GM19397 (cell line): ENCODE results near the gene TIGD3.
"Not testable (repeated sequence)": the region's sequence is repeated elsewhere in the genome, so short reads cannot be mapped to it uniquely, and the experiment has no call there.

Experiments used
- ATAC-seq: cut with Tn5 transposase; IDR thresholded peaks from one replicate; pipeline ENCODE4 v1.9.1; 2021; ENCODE audit warnings: mild to moderate bottlenecking, moderate library complexity; ENCODE audit not compliant: unreplicated experiment

The TIGD3 gene

DNA sequence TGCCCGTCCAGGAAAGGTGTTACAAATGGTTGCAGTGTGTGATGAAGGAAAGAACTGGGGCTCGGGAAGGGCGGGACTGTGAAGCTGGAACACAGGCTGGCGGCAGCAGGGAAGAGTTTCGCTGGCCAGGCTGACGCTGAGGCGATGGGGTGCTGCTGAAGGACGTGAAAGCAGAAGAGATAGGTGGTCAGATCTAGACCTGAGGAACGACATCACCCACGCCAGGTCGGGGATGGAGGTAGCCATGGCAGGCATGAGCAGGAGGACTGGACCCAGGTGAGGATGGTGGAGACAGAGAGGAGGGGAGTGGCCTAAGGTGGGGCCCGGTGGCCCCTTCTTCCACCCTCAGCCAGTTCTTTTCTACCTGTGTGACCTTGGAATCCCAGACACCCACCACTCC lies 30.7 kb upstream of the TIGD3 start:
- ATAC-seq: no peak

DNA sequence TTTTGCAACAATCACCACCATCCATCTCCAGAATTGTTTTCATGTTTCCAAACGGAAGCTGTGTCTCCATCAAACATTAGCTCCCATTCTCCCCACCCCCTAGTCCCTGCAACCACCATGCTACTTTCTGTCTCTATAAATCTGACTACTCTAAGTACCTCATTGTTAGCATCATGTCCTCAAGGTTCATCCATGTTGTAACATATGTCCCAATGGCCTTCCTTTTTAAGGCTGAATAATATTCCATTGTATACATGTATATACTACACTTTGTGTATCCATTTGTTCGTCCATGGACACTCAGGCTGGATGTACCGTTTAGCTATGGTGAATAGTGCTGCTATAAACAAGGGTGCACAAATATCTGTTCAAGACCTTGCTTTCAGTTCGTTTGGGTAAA lies 29.1 kb upstream of the TIGD3 start:
- no peak for ATAC-seq

DNA sequence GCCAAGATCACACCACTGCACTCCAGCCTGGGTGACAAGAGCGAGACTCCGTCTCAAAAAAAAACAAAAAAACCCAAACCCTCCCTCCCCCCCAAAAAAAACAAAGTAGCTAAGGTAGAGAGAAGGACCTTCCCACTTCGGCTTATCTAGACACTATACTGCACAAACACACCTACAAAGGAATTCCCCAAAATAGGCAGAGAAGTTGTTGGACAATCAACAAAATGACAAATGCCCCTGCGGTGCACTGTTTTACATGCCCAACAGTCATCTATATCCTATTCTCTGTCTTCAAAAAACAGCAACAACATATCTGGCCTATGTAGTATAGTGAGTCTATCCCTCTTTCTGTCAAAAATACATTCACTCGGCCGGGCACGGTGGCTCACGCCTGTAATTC lies 27.5 kb upstream of the TIGD3 start:
- ATAC-seq: no peak

DNA sequence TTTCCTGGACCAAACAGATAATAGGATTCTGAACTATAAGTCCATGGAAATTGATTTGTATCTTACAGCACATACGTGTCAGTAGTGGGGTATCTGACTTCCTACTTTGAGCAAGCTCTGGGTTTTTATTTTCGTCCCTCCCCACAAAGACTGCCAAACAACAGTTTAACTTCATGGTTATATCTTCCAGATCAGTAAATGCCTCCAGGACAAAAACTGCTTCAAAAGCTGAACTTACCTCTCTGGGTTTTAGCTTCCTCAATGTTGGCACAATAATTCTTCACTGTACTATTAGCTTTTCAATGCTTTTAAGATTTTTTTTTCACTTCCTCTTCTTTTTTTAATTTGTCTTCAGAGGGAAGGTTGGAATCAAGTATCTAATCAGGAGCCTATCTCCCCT lies 25.1 kb upstream of the TIGD3 start:
- ATAC-seq: no peak

DNA sequence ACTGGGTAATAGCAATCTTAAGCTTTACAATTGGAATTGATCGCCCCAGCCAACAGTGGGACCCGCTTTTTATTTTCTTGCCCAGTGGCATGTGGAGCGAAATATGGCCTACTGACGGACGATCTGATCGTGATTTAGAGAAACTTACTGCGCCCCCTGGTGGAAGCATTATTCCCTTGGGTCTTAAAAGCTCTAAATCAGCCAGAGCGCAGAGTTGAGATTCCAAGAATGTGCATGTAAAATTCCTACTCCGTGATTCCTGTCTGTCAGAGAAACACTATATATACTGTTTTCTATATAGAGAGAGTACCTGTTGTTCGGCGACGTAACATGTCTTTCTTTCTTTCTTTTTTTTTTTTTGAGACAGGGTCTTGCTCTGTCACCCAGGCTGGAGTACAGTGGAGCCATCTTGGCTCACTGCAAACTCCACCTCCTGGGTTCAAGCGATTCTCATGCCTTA lies 24.6 kb upstream of the TIGD3 start:
- no peak for ATAC-seq

DNA sequence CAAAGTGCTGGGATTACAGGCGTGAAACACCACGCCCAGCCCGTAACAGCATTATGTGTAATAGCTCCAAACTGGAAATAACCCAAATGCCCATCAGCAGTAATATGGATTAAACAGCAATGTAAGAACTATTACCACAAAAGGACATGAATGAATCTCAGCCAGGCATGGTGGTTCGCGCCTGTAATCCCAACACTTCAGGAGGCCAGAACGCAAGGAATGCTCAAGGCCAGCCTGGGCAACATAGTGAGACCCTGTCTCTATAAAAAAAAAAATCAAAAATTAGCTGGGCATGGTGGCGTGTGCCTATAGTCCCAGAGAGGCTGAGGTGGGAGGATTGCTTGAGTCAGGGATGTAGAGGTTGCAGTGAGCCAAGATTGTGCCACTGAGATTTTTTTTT lies 24.0 kb upstream of the TIGD3 start:
- no peak for ATAC-seq

DNA sequence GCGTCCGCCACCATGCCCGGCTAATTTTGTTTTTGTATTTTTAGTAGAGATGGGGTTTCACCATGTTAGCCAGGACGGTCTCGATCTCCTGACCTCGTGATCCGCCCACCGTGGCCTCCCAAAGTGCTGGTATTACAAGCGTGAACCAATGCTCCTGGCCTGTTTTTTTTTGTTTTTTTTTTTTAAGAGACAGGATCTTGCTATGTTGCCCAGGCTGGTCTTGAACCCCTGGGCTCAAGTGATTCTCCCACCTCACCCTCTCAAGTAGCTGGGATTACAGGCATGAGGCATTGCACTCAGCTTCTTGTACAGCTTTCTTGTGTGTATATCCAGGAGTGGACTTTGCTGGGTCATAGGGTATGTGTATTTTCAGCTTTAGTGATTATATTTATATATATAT lies 22.0 kb upstream of the TIGD3 start:
- ATAC-seq: not testable (repeated sequence)

DNA sequence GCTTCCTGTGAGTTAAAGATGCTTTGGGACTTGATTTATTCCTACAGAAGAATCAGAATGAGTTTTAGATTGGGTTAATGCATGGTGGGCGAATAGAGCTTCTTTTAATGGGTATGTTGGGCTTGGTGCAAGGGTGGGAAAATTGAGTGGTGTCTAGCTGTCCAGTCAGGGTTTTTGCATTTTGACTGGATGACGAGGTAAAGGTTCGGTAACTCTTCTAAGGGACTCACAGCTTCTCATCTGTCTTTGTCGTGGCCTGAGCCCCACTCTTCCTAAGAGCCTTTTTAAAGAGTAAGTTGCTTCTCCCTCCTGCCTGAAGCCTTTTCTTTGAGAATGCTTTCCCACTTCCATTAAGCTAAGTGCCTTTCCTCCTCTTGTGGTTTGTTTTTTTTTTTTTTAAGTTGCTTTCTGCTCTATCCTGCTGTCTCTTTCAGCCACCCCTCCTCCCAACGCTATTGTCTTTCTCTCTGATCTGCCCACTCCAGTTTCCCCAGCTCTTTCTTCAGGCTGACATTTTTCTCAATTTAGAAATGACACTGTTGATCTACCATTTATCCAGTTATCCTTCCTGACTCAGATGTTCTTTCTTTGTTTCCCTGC lies 19.8 kb upstream of the TIGD3 start:
- no peak for ATAC-seq

DNA sequence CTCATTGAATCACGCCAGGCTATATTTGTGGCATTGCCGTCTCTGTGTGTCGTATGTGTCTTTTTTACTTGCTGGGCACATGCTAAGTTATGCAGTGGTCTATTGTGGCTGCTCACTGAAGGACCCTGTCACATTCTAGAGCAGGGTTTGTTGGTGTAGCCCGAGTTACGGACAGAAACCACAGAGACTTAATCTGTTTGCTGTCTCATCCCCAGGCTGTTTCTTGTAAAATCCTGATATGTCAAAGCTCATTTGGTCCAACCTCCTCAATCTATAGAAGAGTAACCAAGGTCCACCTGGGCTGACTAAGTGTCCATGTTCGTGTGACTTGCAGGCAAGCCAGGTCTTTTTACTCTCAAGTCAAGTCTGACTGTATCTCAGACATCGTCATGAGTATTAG lies 15.9 kb upstream of the TIGD3 start:
- ATAC-seq: no peak

DNA sequence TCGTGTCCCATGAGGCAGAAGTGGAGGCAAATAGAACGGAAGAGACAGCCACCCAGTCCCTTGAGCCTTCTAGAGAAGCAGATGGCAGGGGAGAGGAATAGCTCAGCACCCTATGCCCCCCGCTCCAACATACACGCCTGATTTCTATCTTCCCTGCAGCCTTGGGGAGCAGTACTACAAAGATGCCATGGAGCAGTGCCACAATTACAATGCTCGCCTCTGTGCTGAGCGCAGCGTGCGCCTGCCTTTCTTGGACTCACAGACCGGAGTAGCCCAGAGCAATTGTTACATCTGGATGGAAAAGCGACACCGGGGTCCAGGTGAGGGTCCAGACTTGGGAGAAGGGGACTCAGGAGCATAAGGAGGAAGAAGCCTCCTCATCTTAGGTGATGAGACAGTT lies 14.3 kb upstream of the TIGD3 start:
- no peak for ATAC-seq

DNA sequence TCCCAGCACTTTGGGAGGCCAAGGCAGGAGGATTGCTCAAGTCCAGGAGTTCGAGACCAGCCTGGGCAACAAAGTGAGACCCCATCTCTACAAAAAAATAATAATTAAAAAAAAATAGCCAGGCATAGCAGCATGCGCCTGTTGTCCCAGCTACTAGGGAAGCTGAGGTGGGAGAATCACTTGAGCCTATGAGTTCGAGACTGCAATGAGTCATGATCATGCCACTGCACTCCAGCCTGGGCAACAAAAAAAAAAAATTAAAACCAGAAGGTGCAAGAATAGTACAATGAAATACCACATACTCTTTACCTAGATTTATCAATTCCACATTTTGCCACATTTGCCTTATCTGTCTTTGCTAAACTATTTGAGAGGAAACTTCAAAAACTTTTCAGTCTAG lies 12.7 kb upstream of the TIGD3 start:
- no peak for ATAC-seq

DNA sequence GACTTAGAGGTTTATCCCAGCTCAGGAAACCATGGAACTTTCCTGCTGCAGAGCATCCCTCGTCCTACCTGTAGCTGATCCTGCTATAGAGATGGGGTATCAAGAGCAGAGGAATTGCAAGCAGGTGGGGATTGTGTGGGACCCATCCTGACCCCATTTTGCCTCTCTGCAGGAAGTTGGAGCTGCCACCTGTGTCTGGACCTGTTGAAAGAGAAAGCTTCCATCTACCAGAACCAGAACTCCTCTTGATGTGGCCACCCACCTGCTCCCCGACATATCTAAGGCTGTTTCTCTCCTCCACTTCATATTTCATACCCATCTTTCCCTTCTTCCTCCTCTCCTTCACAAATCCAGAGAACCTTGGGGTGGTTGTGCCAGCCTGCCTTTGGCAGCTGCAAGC lies 3.0 kb upstream of the TIGD3 start:
- ATAC-seq: no peak

DNA sequence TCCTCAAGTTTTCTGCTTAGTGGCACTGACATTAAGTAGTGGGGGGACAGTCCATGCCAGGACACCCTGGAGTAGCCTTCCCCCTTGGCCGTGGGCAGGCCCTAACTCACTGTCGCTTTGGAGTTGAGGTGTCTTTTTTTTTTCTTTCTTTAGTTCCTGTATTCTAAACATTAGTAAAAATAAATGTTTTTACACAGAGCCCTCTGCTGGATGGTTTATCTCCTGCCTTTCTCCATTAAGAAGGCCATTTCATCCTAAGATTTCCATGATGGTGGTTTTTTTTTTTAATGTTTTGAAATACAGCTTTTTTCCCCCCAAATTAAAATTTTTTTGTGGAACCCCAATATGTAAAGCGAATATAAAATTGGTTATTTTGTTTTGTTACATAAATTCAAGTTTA lies 1.8 kb upstream of the TIGD3 start:
- no peak for ATAC-seq

DNA sequence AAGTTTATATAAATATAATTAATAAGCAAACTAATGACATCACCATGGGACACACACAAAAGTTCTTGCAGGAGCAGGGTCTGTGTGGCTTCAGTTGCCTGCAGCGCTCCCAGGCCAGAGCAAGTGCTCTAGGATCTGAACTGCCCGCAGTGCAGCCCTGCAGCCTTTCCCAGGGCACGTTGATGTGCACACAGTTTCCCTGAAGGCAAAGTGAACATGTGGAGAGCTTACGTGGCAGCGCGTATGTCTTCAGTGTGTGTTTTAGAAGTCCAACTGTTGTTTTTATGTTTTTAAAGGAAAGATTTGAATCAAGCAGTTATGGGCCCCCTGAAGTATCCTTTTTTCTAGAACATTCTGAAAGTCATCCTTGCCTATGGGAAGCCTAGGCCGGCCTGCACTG lies 1.2 kb upstream of the TIGD3 start:
- ATAC-seq: no peak

DNA sequence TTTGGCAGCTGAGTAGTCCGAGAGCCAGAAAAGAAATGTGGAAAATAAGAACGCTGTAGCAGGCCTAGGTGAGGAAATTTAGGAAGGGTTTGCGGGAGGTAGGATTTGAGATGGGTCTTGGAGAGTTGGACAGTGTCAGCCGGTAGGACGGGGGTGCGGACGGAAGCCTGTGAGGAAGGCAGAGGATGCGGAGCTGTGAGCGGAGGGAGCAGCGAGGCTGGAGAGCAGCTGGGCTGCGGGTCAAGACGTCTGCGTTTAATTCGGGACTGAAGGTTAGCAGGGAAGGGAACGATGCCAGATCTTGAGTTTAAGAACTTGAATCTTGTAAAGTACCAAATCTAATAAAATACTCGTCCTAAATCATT lies 669 bp upstream of the TIGD3 start:
- no peak for ATAC-seq

DNA sequence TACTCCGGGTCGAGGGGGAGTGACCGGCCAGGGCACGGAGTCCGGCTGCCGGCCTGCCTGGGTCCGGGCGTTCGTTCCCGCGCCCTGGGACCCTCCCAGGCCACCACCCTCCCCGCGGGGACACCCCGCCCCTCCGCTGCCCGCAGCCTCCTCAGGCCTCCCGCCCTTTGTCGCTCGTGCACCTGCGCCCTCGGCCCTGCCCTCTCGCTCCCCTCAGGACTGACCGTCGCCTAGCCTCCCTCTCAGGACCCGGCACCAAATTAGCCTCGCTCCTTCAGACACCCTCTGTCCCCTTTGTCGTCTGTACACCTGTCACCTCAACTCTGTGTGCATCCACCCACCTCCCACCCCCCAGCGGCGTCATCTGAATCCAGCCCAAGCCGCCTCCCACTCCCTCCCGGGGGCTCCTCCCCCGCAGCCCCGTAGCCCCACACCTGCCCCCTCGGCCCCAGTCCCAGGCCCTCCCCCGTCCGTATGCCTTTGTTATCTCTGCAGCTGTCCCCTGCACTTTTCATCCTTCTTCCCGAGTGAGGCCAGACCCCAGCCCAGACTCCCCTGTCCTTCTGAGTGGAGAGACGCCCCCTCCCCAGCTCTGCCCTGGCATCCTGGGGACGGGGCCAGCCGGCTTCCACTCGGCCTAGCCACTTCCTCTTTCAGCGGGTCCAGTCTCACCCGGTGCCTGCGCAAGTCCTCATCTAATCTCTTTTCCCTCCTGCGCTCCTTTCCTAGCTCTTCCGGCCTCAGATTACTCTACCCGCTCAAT lies 643 bp downstream of the TIGD3 start:
- peak; percentile 16 for ATAC-seq

DNA sequence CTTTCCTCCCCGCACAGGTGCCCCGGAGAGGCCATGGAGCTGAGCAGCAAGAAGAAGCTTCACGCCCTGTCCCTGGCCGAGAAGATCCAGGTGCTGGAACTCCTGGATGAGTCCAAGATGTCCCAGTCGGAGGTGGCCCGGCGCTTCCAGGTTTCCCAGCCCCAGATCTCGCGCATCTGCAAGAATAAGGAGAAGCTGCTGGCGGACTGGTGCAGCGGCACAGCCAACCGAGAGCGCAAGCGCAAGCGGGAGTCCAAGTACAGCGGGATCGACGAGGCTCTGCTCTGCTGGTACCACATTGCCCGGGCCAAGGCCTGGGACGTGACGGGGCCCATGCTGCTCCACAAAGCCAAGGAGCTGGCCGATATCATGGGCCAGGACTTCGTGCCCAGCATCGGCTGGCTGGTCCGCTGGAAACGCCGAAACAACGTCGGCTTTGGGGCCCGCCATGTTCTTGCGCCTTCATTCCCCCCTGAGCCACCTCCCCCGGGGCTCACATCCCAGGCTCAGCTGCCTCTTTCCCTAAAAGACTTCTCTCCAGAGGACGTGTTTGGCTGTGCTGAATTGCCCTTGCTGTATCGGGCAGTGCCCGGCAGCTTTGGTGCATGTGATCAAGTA lies 1.3 kb downstream of the TIGD3 start:
- ATAC-seq: no peak

DNA sequence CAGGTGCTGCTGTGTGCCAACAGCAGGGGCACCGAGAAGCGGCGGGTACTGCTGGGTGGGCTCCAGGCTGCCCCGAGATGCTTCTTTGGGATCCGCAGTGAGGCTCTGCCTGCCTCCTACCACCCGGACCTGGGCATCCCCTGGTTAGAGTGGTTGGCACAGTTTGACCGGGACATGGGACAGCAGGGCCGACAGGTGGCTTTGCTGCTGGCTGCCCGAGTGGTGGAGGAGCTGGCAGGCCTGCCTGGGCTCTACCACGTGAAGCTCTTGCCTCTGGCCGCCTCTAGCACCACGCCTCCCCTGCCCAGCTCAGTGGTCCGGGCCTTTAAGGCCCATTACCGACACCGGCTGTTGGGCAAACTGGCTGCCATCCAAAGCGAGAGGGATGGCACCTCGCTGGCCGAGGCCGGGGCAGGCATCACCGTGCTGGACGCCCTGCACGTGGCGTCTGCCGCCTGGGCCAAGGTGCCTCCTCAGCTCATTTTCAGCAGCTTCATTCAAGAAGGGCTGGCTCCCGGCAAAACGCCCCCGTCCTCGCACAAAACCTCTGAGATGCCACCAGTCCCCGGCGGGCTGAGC lies 1.9 kb downstream of the TIGD3 start:
- ATAC-seq: no peak

DNA sequence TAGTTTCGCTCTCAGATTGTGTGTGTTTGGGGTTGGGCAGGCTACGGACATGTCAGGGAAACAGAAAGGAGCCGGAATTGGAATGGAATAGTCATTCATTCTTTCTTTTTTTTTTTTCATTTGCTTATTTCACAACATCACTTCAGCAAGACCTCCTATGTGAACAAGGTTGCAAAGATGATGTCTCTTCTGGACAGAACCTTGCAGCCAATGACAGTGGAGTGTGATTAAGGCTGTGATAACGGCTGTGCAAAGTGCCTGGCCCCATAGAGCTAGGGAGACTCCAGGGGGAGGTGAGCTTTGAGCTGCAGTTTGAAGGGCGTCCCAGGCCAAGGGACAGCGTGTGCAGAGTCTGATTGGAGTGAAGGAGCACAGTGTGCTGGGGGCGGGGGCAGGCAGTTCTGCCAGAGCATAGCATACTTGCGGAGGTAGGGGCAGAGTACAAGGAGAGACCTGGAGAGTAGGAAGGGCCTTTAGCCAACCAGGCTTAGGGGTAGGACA lies 3.4 kb downstream of the TIGD3 start:
- ATAC-seq: no peak

DNA sequence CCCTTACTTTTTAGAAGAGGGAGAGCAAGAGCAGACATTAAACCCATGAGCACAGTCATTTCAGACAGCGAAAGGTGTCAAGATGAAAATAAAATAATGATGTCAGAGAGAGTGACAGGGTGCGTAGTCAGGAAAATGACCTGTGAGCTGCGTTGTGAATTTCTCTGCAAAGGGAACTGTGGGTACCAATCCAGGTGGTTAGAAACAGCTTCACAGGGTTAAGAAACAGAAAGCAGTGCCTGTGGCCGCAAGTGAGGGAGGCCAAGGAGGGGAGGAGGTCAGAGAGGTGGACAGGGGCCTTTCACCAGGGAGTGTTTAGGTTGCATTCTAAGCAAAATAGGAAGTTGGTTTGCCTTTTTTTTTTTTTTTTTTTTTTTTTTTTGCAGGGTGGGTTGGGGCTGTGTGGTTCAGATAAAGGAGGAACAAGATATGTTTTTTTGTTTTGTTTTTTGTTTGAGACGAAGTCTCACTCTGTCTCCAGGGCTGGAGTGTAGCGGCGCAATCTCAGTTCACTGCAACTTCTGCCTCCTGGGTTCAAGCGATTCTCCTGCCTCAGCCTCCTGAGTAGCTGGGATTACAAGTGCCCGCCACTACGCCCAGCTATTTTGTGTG lies 7.9 kb downstream of the TIGD3 start:
- ATAC-seq: no peak

DNA sequence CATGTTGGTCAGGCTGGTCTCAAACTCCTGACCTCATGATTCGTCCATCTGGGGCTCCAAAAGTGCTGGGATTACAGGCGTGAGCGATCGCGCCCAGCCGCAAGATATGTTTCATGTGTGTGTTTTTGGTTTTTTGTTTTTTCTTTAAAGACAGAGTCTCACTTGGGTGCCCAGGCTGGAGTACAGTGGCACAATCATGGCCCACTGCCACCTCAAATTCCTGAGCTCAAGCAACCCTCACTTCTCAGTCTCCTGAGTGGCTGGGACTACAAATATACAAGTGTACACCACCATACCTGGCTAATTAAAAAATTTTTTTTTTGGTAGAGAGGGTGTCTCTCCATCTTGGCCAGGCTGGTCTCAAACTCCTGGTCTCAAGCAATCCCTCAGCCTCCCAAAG lies 8.4 kb downstream of the TIGD3 start:
- ATAC-seq: no peak

DNA sequence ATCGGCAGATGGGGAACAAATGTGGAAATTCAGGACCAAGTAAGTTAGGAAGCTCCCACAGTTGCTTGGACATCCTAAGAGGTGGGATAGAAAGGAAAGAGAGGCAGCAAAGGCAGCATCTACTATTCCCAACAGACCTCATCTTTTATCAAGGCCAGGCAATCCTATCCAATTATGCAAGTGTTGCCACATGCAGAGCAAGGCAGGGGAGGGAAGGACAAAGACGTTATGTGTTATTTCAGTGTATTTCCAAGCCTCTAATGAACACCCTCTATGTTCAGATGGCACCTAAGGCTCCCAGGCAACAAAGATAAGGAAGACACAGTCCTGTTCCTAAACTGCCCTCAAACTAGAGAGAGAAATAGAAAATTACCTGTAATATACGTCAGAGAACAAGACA lies 9.2 kb downstream of the TIGD3 start:
- no peak for ATAC-seq
